ENCODE measurements around the gene CALHM6.

DNA sequence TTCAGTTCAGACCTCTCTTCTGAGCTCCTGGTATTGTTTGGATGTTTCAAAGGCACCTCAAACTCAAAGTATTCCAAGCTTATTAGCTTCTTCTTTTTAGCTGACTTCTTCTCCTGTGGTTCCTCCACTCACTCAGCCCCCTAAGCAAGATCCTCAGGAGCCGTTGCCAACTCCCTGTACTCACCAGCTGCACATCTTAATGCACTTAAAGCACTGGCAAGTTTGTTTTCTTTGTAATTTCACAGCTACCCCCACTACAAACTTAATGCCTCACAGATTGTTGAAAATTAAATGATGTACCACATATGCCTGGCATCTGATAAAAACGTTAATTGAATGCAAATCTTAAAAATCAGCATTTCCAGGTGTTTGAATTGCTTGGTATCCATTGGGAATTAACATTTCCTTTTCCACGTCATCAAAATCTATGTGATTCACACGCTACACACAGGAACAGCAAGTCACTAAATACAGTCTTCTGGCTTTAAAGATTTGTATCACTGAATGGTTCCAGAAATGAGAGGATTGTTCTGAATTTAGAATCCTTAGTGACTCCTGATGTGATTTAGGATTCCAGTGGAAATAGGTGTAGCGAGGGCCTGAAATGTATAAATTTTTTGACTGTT is 24.5 kb downstream of the CALHM6 start:
- TF ChIP-seq POLR2AphosphoS5 (IDR thresholded peaks at IDR 0.05; ENCODE audit: borderline replicate concordance, low read depth, low read length) (no peak), EZH2 (IDR thresholded peaks at IDR 0.05) (no peak), FOXP2 (optimal IDR thresholded peaks at IDR 0.05; ENCODE audit: control extremely low read depth, extremely low read length, insufficient read depth) (no peak)
